IPS-15b (cell line): ENCODE data around the gene PLA2G2F.

Experiments
- H3K27me3 ChIP-seq: one replicate; pipeline ENCODE4 v1.6.1; 2013; ENCODE audit warnings: low read length; ENCODE audit not compliant: control insufficient read depth, insufficient read depth
- H3K36me3 ChIP-seq: one replicate; pipeline ENCODE4 v1.6.1; 2013; ENCODE audit warnings: low read length; ENCODE audit not compliant: control insufficient read depth, insufficient read depth
- H3K4me1 ChIP-seq: one replicate; pipeline ENCODE4 v1.6.1; 2013; ENCODE audit warnings: mild to moderate bottlenecking, low read length; ENCODE audit not compliant: control insufficient read depth, insufficient read depth
- H3K4me3 ChIP-seq: one replicate; pipeline ENCODE4 v1.5.1; 2013; ENCODE audit warnings: low read depth, low read length
- H3K9ac ChIP-seq: one replicate; pipeline ENCODE4 v1.6.1; 2013; ENCODE audit warnings: low read depth, mild to moderate bottlenecking, low read length
- H3K9me3 ChIP-seq: one replicate; pipeline ENCODE4 v1.6.1; 2013; ENCODE audit warnings: mild to moderate bottlenecking, low read length; ENCODE audit not compliant: control insufficient read depth, insufficient read depth

Gene PLA2G2F

GRCh38 chr1:20165522-20165951 is 26.4 kb downstream of the PLA2G2F start:
- Histone ChIP-seq H3K4me1 (no peaks in the 10 kb centered on the region), H3K9ac (no peak overlapping the region), H3K4me3 (no peak overlapping the region), H3K9me3 (peaks cover 4% of the 10 kb centered on the region), H3K36me3 (no peaks in the 10 kb centered on the region), H3K27me3 (no peaks in the 10 kb centered on the region)

GRCh38 chr1:20166051-20166450 is 26.9 kb downstream of the PLA2G2F start:
- Histone ChIP-seq H3K9me3 (no peaks in the 10 kb centered on the region), H3K9ac (no peak overlapping the region), H3K4me3 (no peak overlapping the region), H3K4me1 (no peaks in the 10 kb centered on the region), H3K36me3 (no peaks in the 10 kb centered on the region), H3K27me3 (no peaks in the 10 kb centered on the region)

GRCh38 chr1:20167126-20167525 is 28.0 kb downstream of the PLA2G2F start:
- Histone ChIP-seq H3K9me3 (no peaks in the 10 kb centered on the region), H3K36me3 (no peaks in the 10 kb centered on the region), H3K27me3 (no peaks in the 10 kb centered on the region), H3K9ac (no peak overlapping the region), H3K4me3 (no peak overlapping the region), H3K4me1 (no peaks in the 10 kb centered on the region)

- H3K9me3 ChIP-seq: no peaks in the 10 kb centered on the region
- H3K4me3 ChIP-seq: no peak overlapping the region
- no peaks in the 10 kb centered on the region for H3K27me3 ChIP-seq
- H3K36me3 ChIP-seq: no peaks in the 10 kb centered on the region
- no peaks in the 10 kb centered on the region for H3K4me1 ChIP-seq
- H3K9ac ChIP-seq: no peak overlapping the region
Measured at GRCh38 chr1:20168564-20169491, 29.7 kb downstream of the PLA2G2F start.

- H3K36me3 ChIP-seq: no peaks in the 10 kb centered on the region
- no peak overlapping the region for H3K4me3 ChIP-seq
- H3K9me3 ChIP-seq: no peaks in the 10 kb centered on the region
- no peaks in the 10 kb centered on the region for H3K27me3 ChIP-seq
- H3K9ac ChIP-seq: no peak overlapping the region
- H3K4me1 ChIP-seq: no peaks in the 10 kb centered on the region
Measured at GRCh38 chr1:20169932-20170331, 30.8 kb downstream of the PLA2G2F start.

GRCh38 chr1:20172033-20172590 is 33.0 kb downstream of the PLA2G2F start:
- no peak overlapping the region for H3K4me3 ChIP-seq
- no peaks in the 10 kb centered on the region for H3K36me3 ChIP-seq
- H3K4me1 ChIP-seq: no peaks in the 10 kb centered on the region

GRCh38 chr1:20174937-20175666 is 36.0 kb downstream of the PLA2G2F start:
- Histone ChIP-seq H3K4me3 (no peak overlapping the region), H3K4me1 (no peaks in the 10 kb centered on the region), H3K36me3 (no peaks in the 10 kb centered on the region), H3K9ac (no peak overlapping the region), H3K9me3 (no peaks in the 10 kb centered on the region), H3K27me3 (peaks cover 6% of the 10 kb centered on the region)

More at GRCh38 chr1:20172033-20172590, 33.0 kb downstream of the PLA2G2F start:
- H3K9ac ChIP-seq: no peak overlapping the region
- peaks cover under 1% of the 10 kb centered on the region for H3K27me3 ChIP-seq
- H3K9me3 ChIP-seq: no peaks in the 10 kb centered on the region

GRCh38 chr1:20178634-20179370 is 39.7 kb downstream of the PLA2G2F start:
- no peaks in the 10 kb centered on the region for H3K36me3 ChIP-seq
- H3K9me3 ChIP-seq: no peaks in the 10 kb centered on the region
- H3K4me1 ChIP-seq: no peaks in the 10 kb centered on the region

GRCh38 chr1:20179371-20180128 is 40.4 kb downstream of the PLA2G2F start:
- H3K36me3 ChIP-seq: no peaks in the 10 kb centered on the region
- no peaks in the 10 kb centered on the region for H3K4me1 ChIP-seq
- H3K27me3 ChIP-seq: peaks cover 19% of the 10 kb centered on the region
- no peak overlapping the region for H3K4me3 ChIP-seq
- H3K9ac ChIP-seq: no peak overlapping the region
- H3K9me3 ChIP-seq: no peaks in the 10 kb centered on the region

More at GRCh38 chr1:20178634-20179370, 39.7 kb downstream of the PLA2G2F start:
- H3K9ac ChIP-seq: no peak overlapping the region
- H3K4me3 ChIP-seq: no peak overlapping the region
- H3K27me3 ChIP-seq: peaks cover 15% of the 10 kb centered on the region

GRCh38 chr1:20180129-20180843 is 41.2 kb downstream of the PLA2G2F start:
- Histone ChIP-seq H3K4me1 (no peaks in the 10 kb centered on the region), H3K4me3 (no peak overlapping the region), H3K9me3 (no peaks in the 10 kb centered on the region), H3K36me3 (no peaks in the 10 kb centered on the region), H3K9ac (no peak overlapping the region), H3K27me3 (peaks cover 23% of the 10 kb centered on the region)
